Thoracic aorta (tissue), 2 donors: ENCODE data around the gene PPP1R8. TPM values are rescaled to one million over a fixed set of nuclear protein-coding genes. Genes with fewer than 3 reads are reported as not detected.
"Not testable (repeated sequence)": the region's sequence is repeated elsewhere in the genome, so short reads cannot be mapped to it uniquely, and the experiment has no call there.

Experiments
- ATAC-seq: fragments of 150-250 bp; one replicate; pipeline ENCODE4 v1.8.0; 2017; ENCODE audit warnings: low read depth; ENCODE audit not compliant: insufficient number of reproducible peaks, low FRiP score
- DNase-seq: peaks from one replicate; pipeline ENCODE4 v3.0.0-alpha.2; 2020; ENCODE audit warnings: low spot score
- H3K27ac ChIP-seq, 2 donors: fragments of 200-600 bp; sonication (generic); 1 replicate in 1 of 2; 2 replicates in 1 of 2; pipeline ENCODE4 v1.5.1; 2016; ENCODE audit warnings: mild to moderate bottlenecking in 2 of 2, moderate library complexity in 2 of 2
- H3K27me3 ChIP-seq: fragments of 200-600 bp; sonication (generic); replicated peaks from 2 replicates; pipeline ENCODE4 v1.6.0; 2016; ENCODE audit warnings: mild to moderate bottlenecking; ENCODE audit not compliant: insufficient read depth
- H3K36me3 ChIP-seq: fragments of 200-600 bp; sonication (generic); one replicate; pipeline ENCODE4 v1.5.1; 2016
- H3K4me1 ChIP-seq, 2 donors: fragments of 200-600 bp; sonication (generic); 1 replicate in 1 of 2; 2 replicates in 1 of 2; pipeline versions ENCODE4 v1.5.1 to v1.6.0; 2016; ENCODE audit warnings: low read depth in 2 of 2, mild to moderate bottlenecking in 1 of 2; ENCODE audit not compliant: control insufficient read depth in 1 of 2
- H3K4me3 ChIP-seq: fragments of 200-600 bp; sonication (generic); 2 replicates; pipeline ENCODE4 v1.5.1; 2016; ENCODE audit warnings: mild to moderate bottlenecking
- H3K9me3 ChIP-seq: fragments of 200-600 bp; sonication (generic); 2 replicates; pipeline ENCODE4 v1.5.1; 2016
- total RNA-seq, 2 donors: library from RNA; depleted of rRNA; stranded (reverse); fragments of >200 nt; gene quantifications; one replicate each; pipeline versions ENCODE4 v1.1.0 to v1.2.3, GENCODE V29; 2016
- TF ChIP-seq, protein P1 (sequence below): fragments of 200-600 bp; sonication (generic); IDR thresholded peaks from one replicate; pipeline ENCODE4 v1.5.1; 2019; ENCODE audit warnings: antibody characterized with exemption

The PPP1R8 gene
- total RNA-seq, 2 donors from 2014 or later: 37.2 to 40.8 TPM

DNA sequence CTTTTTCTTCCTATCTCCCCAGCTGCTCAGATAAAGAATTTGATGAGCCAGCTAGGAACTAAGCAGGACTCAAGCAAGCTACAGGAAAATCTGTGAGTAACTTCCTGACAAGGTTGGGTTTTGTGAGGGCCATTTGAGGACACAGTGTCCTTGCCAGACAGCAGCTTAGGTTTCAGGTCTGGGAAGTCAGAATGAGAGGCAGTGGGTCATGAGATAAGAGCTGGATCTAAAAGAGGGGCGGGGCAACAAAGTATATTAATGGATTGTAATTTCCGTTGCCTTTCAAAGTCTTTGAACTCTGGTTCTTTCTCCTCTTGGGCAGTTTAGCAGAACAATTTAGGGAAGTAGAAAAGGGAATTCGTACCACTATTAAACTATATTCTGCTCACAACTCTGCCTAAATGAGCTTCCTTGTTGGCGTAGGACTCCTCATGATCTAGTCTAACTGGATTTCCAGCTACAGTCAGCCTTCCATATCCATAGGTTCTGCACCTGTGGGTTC is 41.0 kb upstream of the PPP1R8 start:
- Histone ChIP-seq H3K36me3 (peaks cover 22% of the 10 kb centered on the region), H3K27ac (no peak overlapping the region), H3K4me3 (no peak overlapping the region)

DNA sequence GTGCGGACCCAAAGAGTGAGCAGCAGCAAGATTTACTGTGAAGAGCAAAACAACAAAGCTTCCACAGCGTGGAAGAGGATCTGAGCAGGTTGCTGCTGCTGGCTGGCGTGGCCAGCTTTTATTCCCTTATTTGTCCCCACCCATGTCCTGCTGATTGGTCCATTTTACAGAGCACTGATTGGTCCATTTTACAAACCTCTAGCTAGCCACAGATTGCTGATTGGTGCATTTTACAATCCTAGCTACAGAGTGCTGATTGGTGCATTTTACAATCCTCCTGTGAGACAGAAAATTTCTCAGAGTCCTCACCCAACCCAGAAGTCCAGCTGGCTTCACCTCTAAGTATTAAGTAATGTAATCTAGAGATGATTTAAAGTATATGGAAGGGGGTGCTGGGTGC is 40.3 kb upstream of the PPP1R8 start:
- not testable (repeated sequence) for DNase-seq, H3K9me3 ChIP-seq, ATAC-seq, H3K4me3 ChIP-seq, H3K27ac ChIP-seq, H3K27me3 ChIP-seq
- peaks cover 8 to 25% of the 10 kb centered on the region in 2 donors for H3K4me1 ChIP-seq
- H3K36me3 ChIP-seq: peaks cover 25% of the 10 kb centered on the region

More for the DNA sequence above, 41.0 kb upstream of the PPP1R8 start:
- TF ChIP-seq, protein P1, sequence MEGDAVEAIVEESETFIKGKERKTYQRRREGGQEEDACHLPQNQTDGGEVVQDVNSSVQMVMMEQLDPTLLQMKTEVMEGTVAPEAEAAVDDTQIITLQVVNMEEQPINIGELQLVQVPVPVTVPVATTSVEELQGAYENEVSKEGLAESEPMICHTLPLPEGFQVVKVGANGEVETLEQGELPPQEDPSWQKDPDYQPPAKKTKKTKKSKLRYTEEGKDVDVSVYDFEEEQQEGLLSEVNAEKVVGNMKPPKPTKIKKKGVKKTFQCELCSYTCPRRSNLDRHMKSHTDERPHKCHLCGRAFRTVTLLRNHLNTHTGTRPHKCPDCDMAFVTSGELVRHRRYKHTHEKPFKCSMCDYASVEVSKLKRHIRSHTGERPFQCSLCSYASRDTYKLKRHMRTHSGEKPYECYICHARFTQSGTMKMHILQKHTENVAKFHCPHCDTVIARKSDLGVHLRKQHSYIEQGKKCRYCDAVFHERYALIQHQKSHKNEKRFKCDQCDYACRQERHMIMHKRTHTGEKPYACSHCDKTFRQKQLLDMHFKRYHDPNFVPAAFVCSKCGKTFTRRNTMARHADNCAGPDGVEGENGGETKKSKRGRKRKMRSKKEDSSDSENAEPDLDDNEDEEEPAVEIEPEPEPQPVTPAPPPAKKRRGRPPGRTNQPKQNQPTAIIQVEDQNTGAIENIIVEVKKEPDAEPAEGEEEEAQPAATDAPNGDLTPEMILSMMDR: no peak
- Histone ChIP-seq H3K27me3 (no peaks in the 10 kb centered on the region), H3K9me3 (no peaks in the 10 kb centered on the region), H3K4me1 (peaks cover 9 to 25% of the 10 kb centered on the region in 2 donors)
- DNase-seq: no peak
- no peak for ATAC-seq

DNA sequence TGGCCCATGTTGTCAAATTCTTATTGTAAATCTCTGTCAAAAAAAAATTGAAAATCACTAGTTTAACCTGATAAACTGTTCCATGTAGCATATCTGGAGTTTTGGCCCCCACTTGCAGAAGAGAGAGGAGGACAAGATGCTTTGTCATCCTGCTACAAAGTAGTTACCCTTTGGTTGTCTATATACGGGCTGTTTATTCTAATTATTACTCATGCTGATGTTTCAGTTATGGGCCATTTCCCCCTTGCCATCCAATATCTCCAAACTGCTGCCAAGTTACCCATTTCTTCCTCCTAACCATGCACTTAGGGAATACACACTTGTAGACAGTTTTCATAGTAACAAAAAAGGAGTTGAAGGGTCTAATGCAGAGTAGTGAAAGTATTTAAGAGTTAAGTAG is 35.0 kb upstream of the PPP1R8 start:
- DNase-seq (no peak), ATAC-seq (no peak)
- Histone ChIP-seq H3K4me3 (no peak overlapping the region), H3K27ac (no peak overlapping the region), H3K4me1 (no peaks in the 10 kb centered on the region), H3K36me3 (peaks cover 39% of the 10 kb centered on the region), H3K27me3 (no peaks in the 10 kb centered on the region), H3K9me3 (no peaks in the 10 kb centered on the region)
- TF ChIP-seq, protein P1: no peak

DNA sequence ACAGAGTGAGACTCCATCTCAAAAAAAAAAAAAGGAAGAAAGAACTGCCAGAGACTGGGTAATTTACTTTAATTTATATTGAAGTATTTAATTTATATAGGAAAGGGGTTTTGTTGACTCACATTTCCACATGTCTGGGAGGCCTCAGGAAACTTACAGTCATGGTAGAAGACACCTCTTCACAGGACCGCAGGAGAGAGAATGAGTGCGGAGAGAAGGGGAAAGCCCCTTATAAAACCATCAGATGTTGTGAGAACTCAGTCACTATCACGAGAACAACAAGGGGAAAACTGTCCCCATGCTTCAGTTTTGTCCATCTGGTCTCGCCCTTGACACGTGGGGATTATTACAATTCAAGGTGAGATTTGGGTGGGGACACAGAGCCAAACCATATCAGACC is 25.8 kb upstream of the PPP1R8 start:
- DNase-seq: no peak
- Histone ChIP-seq H3K27ac (no peak overlapping the region), H3K9me3 (no peaks in the 10 kb centered on the region), H3K4me3 (no peak overlapping the region), H3K36me3 (peaks cover 30% of the 10 kb centered on the region), H3K4me1 (no peaks in the 10 kb centered on the region), H3K27me3 (no peaks in the 10 kb centered on the region)
- TF ChIP-seq, protein P1: no peak
- ATAC-seq: no peak

DNA sequence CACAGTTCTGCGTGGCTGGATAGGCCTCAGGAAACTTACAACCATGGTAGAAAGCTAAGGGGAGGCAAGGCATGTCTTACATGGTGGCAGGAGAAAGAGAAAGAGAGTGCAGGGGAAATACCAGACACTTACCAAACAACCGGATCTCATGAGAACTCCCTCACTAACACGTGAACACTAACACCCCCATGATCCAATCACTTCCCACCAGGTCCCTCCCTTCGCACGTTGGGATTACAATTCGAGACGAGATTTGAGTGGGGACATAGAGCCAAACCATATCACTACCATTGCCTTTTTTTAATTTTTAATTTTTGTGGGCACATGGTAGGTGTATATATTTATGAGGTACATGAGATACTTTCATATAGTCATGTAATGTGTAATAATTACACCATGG is 23.8 kb upstream of the PPP1R8 start:
- TF ChIP-seq, protein P1: no peak
- peaks cover 17% of the 10 kb centered on the region for H3K36me3 ChIP-seq
- H3K27me3 ChIP-seq: no peaks in the 10 kb centered on the region
- H3K9me3 ChIP-seq: no peaks in the 10 kb centered on the region
- H3K27ac ChIP-seq: no peak overlapping the region
- ATAC-seq: no peak
- H3K4me3 ChIP-seq: no peak overlapping the region
- no peak for DNase-seq
- H3K4me1 ChIP-seq: no peaks in the 10 kb centered on the region

DNA sequence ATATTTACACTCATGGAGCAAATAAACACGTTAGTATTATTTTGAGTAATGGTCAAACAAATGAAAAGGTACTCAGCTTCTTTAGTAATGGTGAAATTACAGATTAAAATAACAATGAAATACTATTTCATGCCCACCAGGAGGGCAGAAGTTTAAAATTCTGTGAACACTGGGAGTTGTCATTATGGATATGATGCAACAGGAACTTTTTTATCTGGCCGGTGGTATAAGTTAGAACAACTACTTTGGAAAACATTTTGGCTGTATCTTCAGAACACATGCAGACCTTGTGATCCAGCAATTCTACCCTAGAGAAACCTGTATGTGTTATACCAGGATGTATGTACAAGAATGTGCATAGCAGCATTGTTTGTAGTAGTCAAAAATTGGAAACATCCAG is 23.2 kb upstream of the PPP1R8 start:
- TF ChIP-seq, protein P1: no peak
- ATAC-seq (no peak), DNase-seq (no peak)
- no peaks in the 10 kb centered on the region for H3K9me3 ChIP-seq
- H3K4me3 ChIP-seq: no peak overlapping the region
- H3K36me3 ChIP-seq: peaks cover 17% of the 10 kb centered on the region
- H3K27ac ChIP-seq: no peak overlapping the region
- no peaks in the 10 kb centered on the region for H3K27me3 ChIP-seq
- H3K4me1 ChIP-seq: no peaks in the 10 kb centered on the region

DNA sequence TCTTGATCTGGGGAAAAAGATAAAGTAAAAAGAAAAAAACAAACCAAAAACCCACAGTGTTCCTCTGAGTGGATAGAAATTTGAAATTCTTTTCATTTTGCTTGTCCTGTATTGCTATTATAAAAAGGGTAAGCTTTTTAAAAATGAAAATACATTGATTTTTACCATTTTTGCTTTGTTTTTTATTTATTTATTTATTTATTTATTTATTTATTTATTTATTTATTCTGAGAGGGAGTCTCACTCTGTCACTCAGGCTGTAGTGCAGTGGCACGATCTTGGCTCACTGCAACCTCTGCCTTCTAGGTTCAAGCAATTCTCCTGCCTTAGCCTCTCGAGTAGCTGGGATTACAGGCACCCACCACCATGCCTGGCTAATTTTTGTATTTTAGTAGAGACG is 22.5 kb upstream of the PPP1R8 start:
- H3K27me3 ChIP-seq, H3K27ac ChIP-seq, H3K9me3 ChIP-seq, H3K4me1 ChIP-seq, DNase-seq, H3K4me3 ChIP-seq, ATAC-seq: not testable (repeated sequence)
- peaks cover 22% of the 10 kb centered on the region for H3K36me3 ChIP-seq
